ENCODE measurements around the gene KIF3A. TPM values are rescaled to one million over a fixed set of nuclear protein-coding genes. Genes with fewer than 3 reads are reported as not detected.

Gene KIF3A
- 10 to 100 TPM in 1 of 4 donors, 1 to 10 TPM in 3; 1.5 to 32.2 (median 4.0) TPM for total RNA-seq

DNA sequence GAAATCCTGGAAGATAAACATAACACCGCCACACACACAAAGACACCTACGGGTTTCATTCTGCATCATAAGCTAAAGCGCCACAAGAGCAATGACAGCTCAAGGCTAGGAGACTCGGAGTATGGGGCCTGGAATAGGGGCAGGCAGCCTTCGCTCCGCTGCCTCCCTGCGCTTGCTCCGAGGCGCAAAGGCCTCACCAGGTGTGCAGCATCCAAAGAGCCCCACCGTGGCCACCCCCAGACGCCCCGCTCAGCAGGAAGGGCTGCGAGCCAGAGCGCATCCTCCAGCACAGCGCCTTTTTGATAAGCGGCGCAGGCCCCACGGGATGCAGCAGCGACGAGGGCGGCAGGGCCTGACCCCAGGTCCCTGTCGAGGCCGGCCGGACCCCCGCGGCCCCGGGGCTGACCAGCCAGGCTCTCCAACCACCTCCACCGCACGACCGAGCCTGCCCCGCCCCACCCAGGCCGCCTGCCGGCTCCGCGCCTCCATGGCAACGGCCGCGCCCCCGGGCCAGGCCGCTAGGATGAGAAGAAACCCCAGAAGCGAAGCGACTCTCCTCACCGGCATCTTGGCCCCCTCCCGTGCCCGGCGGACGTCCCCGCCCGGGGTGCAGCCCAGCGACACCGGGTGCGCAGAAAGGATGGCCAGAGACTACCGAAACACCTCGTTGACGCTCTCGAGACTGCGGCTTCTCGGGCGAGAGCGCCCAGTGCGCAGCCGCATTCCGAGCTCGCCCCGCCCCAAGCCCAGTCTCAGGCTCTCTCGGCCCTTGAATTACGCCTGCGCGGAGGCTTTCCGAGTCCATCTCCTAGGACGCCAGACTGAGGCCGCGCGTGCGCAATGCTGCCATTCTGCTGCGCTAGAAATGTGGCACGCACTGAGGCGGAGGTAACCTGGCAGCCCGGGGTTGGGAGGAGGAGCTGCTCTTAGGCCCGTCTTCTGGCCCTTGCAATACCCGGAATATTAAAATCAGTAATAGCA, at the start of gene KIF3A:
TSS of gene KIF3A (minus strand) at position 694 of the 981 bp plus-strand sequence. CDS start at position 567, 127 bp downstream.
- peak in 1 of 2 donors; percentile 30 for TF ChIP-seq POLR2A (IDR thresholded peaks at IDR 0.05)
- TF ChIP-seq, protein P1, sequence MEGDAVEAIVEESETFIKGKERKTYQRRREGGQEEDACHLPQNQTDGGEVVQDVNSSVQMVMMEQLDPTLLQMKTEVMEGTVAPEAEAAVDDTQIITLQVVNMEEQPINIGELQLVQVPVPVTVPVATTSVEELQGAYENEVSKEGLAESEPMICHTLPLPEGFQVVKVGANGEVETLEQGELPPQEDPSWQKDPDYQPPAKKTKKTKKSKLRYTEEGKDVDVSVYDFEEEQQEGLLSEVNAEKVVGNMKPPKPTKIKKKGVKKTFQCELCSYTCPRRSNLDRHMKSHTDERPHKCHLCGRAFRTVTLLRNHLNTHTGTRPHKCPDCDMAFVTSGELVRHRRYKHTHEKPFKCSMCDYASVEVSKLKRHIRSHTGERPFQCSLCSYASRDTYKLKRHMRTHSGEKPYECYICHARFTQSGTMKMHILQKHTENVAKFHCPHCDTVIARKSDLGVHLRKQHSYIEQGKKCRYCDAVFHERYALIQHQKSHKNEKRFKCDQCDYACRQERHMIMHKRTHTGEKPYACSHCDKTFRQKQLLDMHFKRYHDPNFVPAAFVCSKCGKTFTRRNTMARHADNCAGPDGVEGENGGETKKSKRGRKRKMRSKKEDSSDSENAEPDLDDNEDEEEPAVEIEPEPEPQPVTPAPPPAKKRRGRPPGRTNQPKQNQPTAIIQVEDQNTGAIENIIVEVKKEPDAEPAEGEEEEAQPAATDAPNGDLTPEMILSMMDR (IDR thresholded peaks at IDR 0.05) = peak in 3 of 6 experiments; percentile 35 to 51 (median 50)
- no peaks in the 10 kb centered on the region for H3K9me3 ChIP-seq
- H3K4me1 ChIP-seq = peaks cover 0 to 6% (median 2%) of the 10 kb centered on the region in 4 donors
- peak within 1 kb of the TSS; percentile 84 to 90 (median 88) for H3K4me3 ChIP-seq
- H3K27ac ChIP-seq = peak within 1 kb of the TSS; percentile 65 to 88 (median 70)
- no peaks in the 10 kb centered on the region for H3K27me3 ChIP-seq
- DNase-seq = peak; percentile 94 to 99 (median 97)
- no peaks in the 10 kb centered on the region for H3K36me3 ChIP-seq

DNA sequence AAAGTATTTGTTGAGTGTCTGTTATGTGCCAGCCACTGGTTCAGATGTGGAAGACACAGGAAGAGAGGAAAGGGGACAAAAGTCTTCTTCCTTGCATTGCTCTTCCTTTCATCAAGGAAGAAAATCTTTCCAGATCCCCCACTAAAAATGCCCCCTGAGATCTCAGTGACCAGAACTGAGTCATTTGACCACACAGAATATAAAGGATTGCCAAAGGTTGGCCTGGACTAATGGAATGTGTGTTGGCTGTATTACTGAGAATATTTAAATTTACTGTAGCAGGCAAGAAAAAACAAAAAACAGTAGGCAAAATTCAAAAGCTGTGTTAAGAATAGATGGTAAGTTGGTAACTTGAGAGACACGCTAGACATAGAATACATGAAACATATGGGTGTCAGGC, 49.7 kb upstream of the KIF3A start:
- DNase-seq = no peak
- Histone ChIP-seq H3K4me3 (no peak overlapping the region), H3K4me1 (no peaks in the 10 kb centered on the region), H3K27ac (no peak overlapping the region), H3K27me3 (no peaks in the 10 kb centered on the region), H3K36me3 (no peaks in the 10 kb centered on the region), H3K9me3 (no peaks in the 10 kb centered on the region)
- TF ChIP-seq POLR2A (IDR thresholded peaks at IDR 0.05) = no peak
- TF ChIP-seq, protein P1 (IDR thresholded peaks at IDR 0.05) = no peak

DNA sequence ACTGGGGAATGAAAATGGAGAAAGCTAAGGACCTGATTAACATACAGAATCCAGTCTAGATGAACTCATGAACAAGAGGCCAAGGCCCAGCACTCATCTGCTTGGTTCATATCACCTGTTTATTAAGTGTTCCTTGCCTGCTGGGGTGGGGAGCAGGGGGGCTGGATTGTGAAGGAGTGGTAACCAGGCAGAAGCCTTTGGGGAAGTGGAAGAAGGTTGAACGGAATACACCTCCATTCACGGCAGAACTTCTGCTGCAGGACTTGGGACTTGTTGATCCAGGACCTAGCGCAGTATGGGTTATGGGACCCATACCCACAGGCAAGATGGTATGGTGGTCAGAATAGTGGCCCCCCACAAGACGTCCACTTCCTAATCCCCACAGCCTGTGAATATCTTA, 48.5 kb upstream of the KIF3A start:
- Histone ChIP-seq H3K9me3 (no peaks in the 10 kb centered on the region), H3K27ac (no peak overlapping the region), H3K4me3 (no peak overlapping the region), H3K27me3 (no peaks in the 10 kb centered on the region), H3K36me3 (no peaks in the 10 kb centered on the region), H3K4me1 (no peaks in the 10 kb centered on the region)
- TF ChIP-seq, protein P1 (IDR thresholded peaks at IDR 0.05) = no peak
- no peak for DNase-seq

DNA sequence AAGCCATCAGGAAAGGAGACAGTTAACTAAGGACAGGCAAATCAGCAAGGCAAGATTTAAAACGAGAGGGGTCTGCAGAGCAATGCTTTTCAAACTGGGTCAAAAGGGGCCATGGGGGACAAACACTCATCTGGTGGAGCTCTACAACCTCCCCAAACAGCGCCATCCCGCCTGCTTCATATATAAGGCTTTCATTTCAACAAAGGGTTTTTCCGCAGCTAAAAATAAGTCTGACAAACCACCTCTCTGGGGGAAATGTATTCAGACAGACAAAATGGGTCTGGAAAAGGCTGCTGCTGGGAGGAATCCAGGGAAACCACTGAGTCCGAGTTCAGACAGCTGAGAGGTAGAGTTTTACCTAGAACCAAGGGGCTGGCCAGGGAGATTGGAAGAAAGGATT, 48.0 kb upstream of the KIF3A start:
- no peak overlapping the region for H3K27ac ChIP-seq
- no peaks in the 10 kb centered on the region for H3K27me3 ChIP-seq
- H3K9me3 ChIP-seq = no peaks in the 10 kb centered on the region
- no peaks in the 10 kb centered on the region for H3K4me1 ChIP-seq
- TF ChIP-seq, protein P1 (IDR thresholded peaks at IDR 0.05) = no peak
- TF ChIP-seq POLR2A (IDR thresholded peaks at IDR 0.05) = no peak
- no peak overlapping the region for H3K4me3 ChIP-seq
- no peaks in the 10 kb centered on the region for H3K36me3 ChIP-seq
- no peak for DNase-seq

DNA sequence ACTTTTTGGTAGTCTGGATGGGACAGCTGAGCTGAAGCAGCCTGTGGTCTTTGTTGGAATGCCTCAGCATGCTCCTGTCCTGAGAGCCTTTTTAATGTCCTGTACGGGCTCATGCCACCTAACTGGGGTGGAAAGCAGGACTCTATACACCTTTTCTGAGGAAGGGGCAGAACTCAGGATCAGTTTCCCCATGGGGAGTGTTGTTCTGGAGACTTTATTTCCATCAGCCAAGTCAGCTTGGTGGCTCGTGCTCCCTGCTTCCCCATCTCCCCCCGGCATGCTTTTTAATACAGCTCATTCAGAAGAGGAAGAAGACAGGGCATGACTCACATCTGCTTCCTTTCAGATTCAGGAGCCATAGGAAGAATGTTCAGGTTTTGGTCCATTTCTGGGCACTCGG, 44.8 kb upstream of the KIF3A start:
- no peak for DNase-seq

More for the DNA sequence above, 44.8 kb upstream of the KIF3A start:
- H3K27ac ChIP-seq = no peak overlapping the region
- H3K36me3 ChIP-seq = no peaks in the 10 kb centered on the region
- H3K9me3 ChIP-seq = no peaks in the 10 kb centered on the region
- peaks cover 0 to 9% (median 4%) of the 10 kb centered on the region in 4 donors for H3K4me1 ChIP-seq
- H3K4me3 ChIP-seq = no peak overlapping the region
- TF ChIP-seq, protein P1 (IDR thresholded peaks at IDR 0.05) = no peak
- TF ChIP-seq POLR2A (IDR thresholded peaks at IDR 0.05) = no peak
- no peaks in the 10 kb centered on the region for H3K27me3 ChIP-seq

Data from Peyer's patch (tissue), 4 donors.